Gastrocnemius medialis (tissue), 4 donors: Measurements from ENCODE around the gene AWAT2. TPM values are rescaled to one million over a fixed set of nuclear protein-coding genes. Genes with fewer than 3 reads are reported as not detected.

ENCODE experiments used
- ATAC-seq, 2 donors: fragments of 150-250 bp; one replicate each; pipeline ENCODE4 v1.9.1; 2016
- DNase-seq, 2 donors: peaks; one replicate each; pipeline ENCODE4 v3.0.0-alpha.2; 2019
- H3K27ac ChIP-seq, 4 donors: fragments of 200-600 bp; sonication (generic); 1 replicate in 1 of 4; 2 replicates in 3 of 4; pipeline ENCODE4 v1.5.1; 2016 to 2018; ENCODE audit warnings: mild to moderate bottlenecking in 2 of 4, moderate library complexity in 1 of 4
- H3K27me3 ChIP-seq, 3 donors: fragments of 200-600 bp; sonication (generic) in 2 of 3; 1 replicate in 1 of 3; 2 replicates in 2 of 3; pipeline versions ENCODE4 v1.5.1 to v1.6.0; 2016 to 2019; ENCODE audit warnings: mild to moderate bottlenecking in 1 of 3, moderate library complexity in 1 of 3
- H3K36me3 ChIP-seq, 2 donors: fragments of 200-600 bp; sonication (generic) in 1 of 2; one replicate each; pipeline ENCODE4 v1.5.1; 2017 to 2018
- H3K4me1 ChIP-seq, 2 donors: fragments of 200-600 bp; sonication (generic) in 1 of 2; one replicate each; pipeline ENCODE4 v1.5.1; 2016 to 2017; ENCODE audit warnings: mild to moderate bottlenecking in 2 of 2
- H3K4me3 ChIP-seq, 4 donors: fragments of 200-600 bp; sonication (generic) in 3 of 4; 1 replicate in 1 of 4; 2 replicates in 3 of 4; pipeline ENCODE4 v1.5.1; 2016 to 2019; ENCODE audit warnings: mild to moderate bottlenecking in 2 of 4
- H3K9me3 ChIP-seq, 3 donors: fragments of 200-600 bp; sonication (generic) in 2 of 3; 1 replicate in 1 of 3; 2 replicates in 2 of 3; pipeline ENCODE4 v1.5.1; 2016 to 2019
- POLR2A ChIP-seq, 2 donors: fragments of 450-650 bp; IDR thresholded peaks; one replicate each; pipeline ENCODE4 v1.6.1; 2017; ENCODE audit warnings: antibody characterized with exemption in 2 of 2, mild to moderate bottlenecking in 2 of 2, moderate library complexity in 2 of 2
- in situ Hi-C, 4 donors: fragments of 200-750 bp; cut with MboI; loops; one replicate each; pipeline versions ENCODE4 v1.15.0 to v1.8.0; 2017; ENCODE audit warnings: low sequenced_read_pairs in 4 of 4
- intact Hi-C: fragments of 100-400 bp; cut with DNase I; formaldehyde crosslinking; loops from one replicate; pipeline ENCODE4 v1.15.1; 2023; ENCODE audit warnings: low total_unique reads
- total RNA-seq, 4 donors: library from RNA; depleted of rRNA; stranded (reverse); fragments of >200 nt; gene quantifications; one replicate each; pipeline versions ENCODE4 v1.1.0 to v1.2.3, GENCODE V29; 2016
- TF ChIP-seq, protein P1 (sequence below), 5 experiments: fragments of 450-650 bp in 3 of 5; fragments of 200-600 bp in 2 of 5; sonication (generic) in 2 of 5; IDR thresholded peaks in 4 of 5; conservative IDR thresholded peaks in 1 of 5; 1 replicate in 4 of 5; 2 replicates in 1 of 5; pipeline ENCODE4 v1.5.1; 2016 to 2019; ENCODE audit warnings: antibody characterized with exemption in 5 of 5, mild to moderate bottlenecking in 3 of 5, moderate library complexity in 3 of 5

AWAT2 gene
- total RNA-seq, 4 donors from 2014 or later, result not detected

DNA sequence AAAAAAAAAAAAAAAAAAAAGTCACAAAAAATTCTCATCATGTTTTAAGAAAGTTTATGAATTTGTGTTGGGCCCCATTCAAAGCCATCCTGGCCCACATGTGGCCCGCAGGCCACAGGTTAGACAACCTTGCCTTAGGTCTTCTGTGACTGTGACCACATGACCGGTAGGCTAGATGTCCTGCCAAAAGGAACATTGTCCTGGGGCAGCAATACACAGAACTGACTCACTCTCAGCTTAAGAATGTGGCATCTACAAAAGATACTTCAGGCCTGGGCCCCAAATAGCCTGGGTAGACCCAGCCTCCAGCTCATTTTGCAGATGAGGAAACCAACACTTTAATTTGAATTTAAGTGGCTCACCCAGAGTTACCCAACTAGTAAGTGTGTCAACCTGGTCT, 10.0 kb downstream of the AWAT2 start:
- H3K4me3 ChIP-seq, result no peak overlapping the region
- intact Hi-C loops (no loop called here), in situ Hi-C loops (loop anchor here in 2 of 4 donors (10.0 to 25.0 kb wide), 2 partner anchors 55 to 502 kb away; no protein-coding TSS in a partner anchor)
- no peaks in the 10 kb centered on the region for H3K27me3 ChIP-seq
- no peaks in the 10 kb centered on the region for H3K4me1 ChIP-seq
- H3K36me3 ChIP-seq, result no peaks in the 10 kb centered on the region
- no peak for DNase-seq
- TF ChIP-seq, protein P1, sequence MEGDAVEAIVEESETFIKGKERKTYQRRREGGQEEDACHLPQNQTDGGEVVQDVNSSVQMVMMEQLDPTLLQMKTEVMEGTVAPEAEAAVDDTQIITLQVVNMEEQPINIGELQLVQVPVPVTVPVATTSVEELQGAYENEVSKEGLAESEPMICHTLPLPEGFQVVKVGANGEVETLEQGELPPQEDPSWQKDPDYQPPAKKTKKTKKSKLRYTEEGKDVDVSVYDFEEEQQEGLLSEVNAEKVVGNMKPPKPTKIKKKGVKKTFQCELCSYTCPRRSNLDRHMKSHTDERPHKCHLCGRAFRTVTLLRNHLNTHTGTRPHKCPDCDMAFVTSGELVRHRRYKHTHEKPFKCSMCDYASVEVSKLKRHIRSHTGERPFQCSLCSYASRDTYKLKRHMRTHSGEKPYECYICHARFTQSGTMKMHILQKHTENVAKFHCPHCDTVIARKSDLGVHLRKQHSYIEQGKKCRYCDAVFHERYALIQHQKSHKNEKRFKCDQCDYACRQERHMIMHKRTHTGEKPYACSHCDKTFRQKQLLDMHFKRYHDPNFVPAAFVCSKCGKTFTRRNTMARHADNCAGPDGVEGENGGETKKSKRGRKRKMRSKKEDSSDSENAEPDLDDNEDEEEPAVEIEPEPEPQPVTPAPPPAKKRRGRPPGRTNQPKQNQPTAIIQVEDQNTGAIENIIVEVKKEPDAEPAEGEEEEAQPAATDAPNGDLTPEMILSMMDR (IDR thresholded peaks at IDR 0.05 in 4 of 5, conservative IDR thresholded peaks at IDR 0.05 in 1 of 5), result no peak
- TF ChIP-seq POLR2A (IDR thresholded peaks at IDR 0.05), result no peak
- H3K27ac ChIP-seq, result no peak overlapping the region
- no peaks in the 10 kb centered on the region for H3K9me3 ChIP-seq
- no peak for ATAC-seq

DNA sequence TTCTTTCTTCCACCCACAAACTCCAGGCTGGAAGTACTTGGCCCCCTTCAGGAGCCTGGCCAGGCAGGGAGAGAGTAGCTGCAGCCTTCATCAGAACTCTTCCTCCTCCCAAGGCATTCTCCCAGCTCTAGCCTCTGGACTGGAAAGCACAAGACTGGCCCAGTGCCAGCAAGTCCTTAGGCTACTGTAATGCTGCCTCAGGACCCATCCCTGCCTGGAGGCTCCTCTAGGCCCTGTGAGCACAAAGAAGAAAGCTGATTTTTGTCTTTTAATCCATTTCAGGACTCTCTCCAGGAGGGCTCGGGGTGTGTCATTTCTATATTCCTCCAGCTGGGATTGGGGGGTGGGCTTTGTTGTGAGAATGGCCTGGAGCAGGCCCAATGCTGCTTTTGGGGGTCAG, 10.8 kb downstream of the AWAT2 start:
- H3K9me3 ChIP-seq, result no peaks in the 10 kb centered on the region
- intact Hi-C loops (no loop called here), in situ Hi-C loops (loop anchor here in 2 of 4 donors (10.0 to 25.0 kb wide), 2 partner anchors 56 to 502 kb away; no protein-coding TSS in a partner anchor)
- TF ChIP-seq POLR2A (IDR thresholded peaks at IDR 0.05), result no peak
- TF ChIP-seq, protein P1 (IDR thresholded peaks at IDR 0.05 in 4 of 5, conservative IDR thresholded peaks at IDR 0.05 in 1 of 5), result no peak
- no peak overlapping the region for H3K27ac ChIP-seq
- H3K4me1 ChIP-seq, result no peaks in the 10 kb centered on the region
- H3K36me3 ChIP-seq, result no peaks in the 10 kb centered on the region
- no peak for DNase-seq
- no peaks in the 10 kb centered on the region for H3K27me3 ChIP-seq
- ATAC-seq, result no peak
- no peak overlapping the region for H3K4me3 ChIP-seq

DNA sequence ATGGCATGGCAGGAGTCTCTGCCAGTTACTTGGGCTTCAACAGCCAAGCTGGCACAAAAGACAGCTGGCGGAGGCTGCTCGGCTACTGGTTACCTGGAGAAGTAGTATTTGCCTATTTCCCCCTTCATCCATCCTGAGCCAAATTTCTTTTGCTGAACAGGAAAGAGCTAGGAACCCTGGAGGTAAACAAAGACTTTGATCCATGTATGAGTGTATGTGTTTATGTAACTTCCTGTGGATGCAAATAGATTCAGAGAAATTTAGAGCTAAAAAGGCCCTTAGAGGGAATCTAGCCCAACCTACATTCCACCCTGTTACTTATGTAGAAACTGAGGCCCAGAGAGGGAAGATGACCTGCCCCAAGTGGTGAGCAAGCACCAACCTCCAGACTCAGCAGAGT, 11.2 kb downstream of the AWAT2 start:
- DNase-seq (no peak), ATAC-seq (no peak)
- in situ Hi-C loops, result loop anchor here in 2 of 4 donors (10.0 to 25.0 kb wide), 2 partner anchors 56 to 501 kb away; no protein-coding TSS in a partner anchor
- Histone ChIP-seq H3K36me3 (no peaks in the 10 kb centered on the region), H3K27me3 (no peaks in the 10 kb centered on the region), H3K9me3 (no peaks in the 10 kb centered on the region), H3K27ac (no peak overlapping the region), H3K4me3 (no peak overlapping the region), H3K4me1 (no peaks in the 10 kb centered on the region)
- no peak for TF ChIP-seq POLR2A (IDR thresholded peaks at IDR 0.05)
- TF ChIP-seq, protein P1 (IDR thresholded peaks at IDR 0.05 in 4 of 5, conservative IDR thresholded peaks at IDR 0.05 in 1 of 5), result no peak
- intact Hi-C loops, result no loop called here

DNA sequence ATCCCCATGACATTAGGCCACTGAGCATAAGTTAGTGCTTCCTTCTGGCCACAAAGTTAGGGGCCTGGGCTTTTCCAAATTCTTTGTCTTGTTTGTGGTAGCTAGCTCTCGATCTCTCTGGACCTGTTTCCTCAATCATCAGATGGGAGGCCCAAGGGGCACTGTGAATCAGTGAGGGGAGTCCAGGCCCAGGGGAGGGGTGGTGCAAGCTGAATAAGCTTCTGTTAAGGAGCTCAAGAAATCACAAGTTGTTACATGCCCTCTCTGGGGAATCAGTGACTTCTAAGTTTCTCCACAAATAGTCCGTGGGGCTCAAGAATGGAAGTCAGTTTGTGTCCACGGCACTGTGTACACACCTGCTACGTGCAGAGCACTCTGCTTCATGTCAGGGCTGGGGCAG, 15.1 kb downstream of the AWAT2 start:
- Histone ChIP-seq H3K9me3 (no peaks in the 10 kb centered on the region), H3K27ac (no peak overlapping the region), H3K27me3 (no peaks in the 10 kb centered on the region), H3K4me1 (no peaks in the 10 kb centered on the region), H3K4me3 (no peak overlapping the region), H3K36me3 (no peaks in the 10 kb centered on the region)
- in situ Hi-C loops, result loop anchor here in 2 of 4 donors (5.0 to 25.0 kb wide), 3 partner anchors 60 to 497 kb away; no protein-coding TSS in a partner anchor
- intact Hi-C loops, result no loop called here
- TF ChIP-seq, protein P1 (IDR thresholded peaks at IDR 0.05 in 4 of 5, conservative IDR thresholded peaks at IDR 0.05 in 1 of 5), result no peak
- TF ChIP-seq POLR2A (IDR thresholded peaks at IDR 0.05), result no peak
- ATAC-seq (no peak), DNase-seq (no peak)
